Dendritic cell treated with granulocyte-macrophage colony-stimulating factor and Interleukin-4, amounts not matched to agents 40 ng/mL and 50 ng/mL, for 4 days (primary cell): ENCODE measurements around the gene AP4B1.

Experiments
- H3K27ac Mint-ChIP-seq: one replicate; pipeline ENCODE4 v1.8.0; 2022; ENCODE audit warnings: mild to moderate bottlenecking, mixed read lengths
- H3K27me3 Mint-ChIP-seq: one replicate; pipeline ENCODE4 v1.8.0; 2022; ENCODE audit warnings: mild to moderate bottlenecking, mixed read lengths
- H3K36me3 Mint-ChIP-seq: one replicate; pipeline ENCODE4 v1.8.0; 2022; ENCODE audit warnings: low read depth, mixed read lengths
- H3K4me1 Mint-ChIP-seq: one replicate; pipeline ENCODE4 v1.8.0; 2022; ENCODE audit warnings: low read depth, mixed read lengths
- H3K4me3 Mint-ChIP-seq: one replicate; pipeline ENCODE4 v1.8.0; 2022; ENCODE audit warnings: mild to moderate bottlenecking, moderate library complexity, mixed read lengths
- H3K9me3 Mint-ChIP-seq: one replicate; pipeline ENCODE4 v1.8.0; 2022; ENCODE audit warnings: mixed read lengths
- intact Hi-C: fragments of 100-400 bp; cut with micrococcal nuclease; formaldehyde crosslinking; loops from one replicate; pipeline ENCODE4 v1.15.0; 2022

The AP4B1 gene

GRCh38 chr1:113895098-113895497 is 9.5 kb downstream of the AP4B1 start:
- Mint-ChIP-seq H3K4me3 (no peak overlapping the region), H3K27me3 (no peaks in the 10 kb centered on the region), H3K27ac (no peak overlapping the region), H3K36me3 (peaks cover 62% of the 10 kb centered on the region), H3K9me3 (no peaks in the 10 kb centered on the region), H3K4me1 (peaks cover 16% of the 10 kb centered on the region)
- intact Hi-C loops: no loop called here

- H3K9me3 Mint-ChIP-seq: no peaks in the 10 kb centered on the region
- H3K27me3 Mint-ChIP-seq: no peaks in the 10 kb centered on the region
- H3K4me1 Mint-ChIP-seq: peaks cover 6% of the 10 kb centered on the region
- peaks cover 44% of the 10 kb centered on the region for H3K36me3 Mint-ChIP-seq
- intact Hi-C loops: no loop called here
- H3K27ac Mint-ChIP-seq: no peak overlapping the region
- no peak overlapping the region for H3K4me3 Mint-ChIP-seq
These were observed 11.3 kb downstream of the AP4B1 start for GRCh38 chr1:113893267-113893666.

- peaks cover 11% of the 10 kb centered on the region for H3K4me1 Mint-ChIP-seq
- H3K4me3 Mint-ChIP-seq: no peak overlapping the region
- no peaks in the 10 kb centered on the region for H3K27me3 Mint-ChIP-seq
- H3K9me3 Mint-ChIP-seq: no peaks in the 10 kb centered on the region
- H3K36me3 Mint-ChIP-seq: peaks cover 28% of the 10 kb centered on the region
- intact Hi-C loops: no loop called here
- H3K27ac Mint-ChIP-seq: no peak overlapping the region
These were observed 12.9 kb downstream of the AP4B1 start for GRCh38 chr1:113891631-113892220.

- intact Hi-C loops: no loop called here
- Mint-ChIP-seq H3K4me3 (no peak overlapping the region), H3K36me3 (peaks cover 19% of the 10 kb centered on the region), H3K9me3 (no peaks in the 10 kb centered on the region), H3K4me1 (peaks cover 11% of the 10 kb centered on the region), H3K27me3 (no peaks in the 10 kb centered on the region), H3K27ac (no peak overlapping the region)
These were observed 13.8 kb downstream of the AP4B1 start for GRCh38 chr1:113890816-113891215.

GRCh38 chr1:113887402-113888175 is 17.0 kb downstream of the AP4B1 start, which contains the start of gene BCL2L15:
Gene BCL2L15, minus strand, starts transcription at chr1:113887581. Its CDS starts 206 bp downstream, at chr1:113887375.
- Mint-ChIP-seq H3K27me3 (no peaks in the 10 kb centered on the region), H3K4me3 (no peak within 1 kb of the TSS), H3K36me3 (no peaks in the 10 kb centered on the region), H3K4me1 (peaks cover 16% of the 10 kb centered on the region), H3K27ac (peak within 1 kb of the TSS; percentile 22), H3K9me3 (no peaks in the 10 kb centered on the region)
- intact Hi-C loops: no loop called here

GRCh38 chr1:113886417-113887401 is 17.9 kb downstream of the AP4B1 start:
- Mint-ChIP-seq H3K9me3 (no peaks in the 10 kb centered on the region), H3K36me3 (no peaks in the 10 kb centered on the region), H3K4me3 (no peak overlapping the region), H3K27ac (peak overlapping the region; percentile 22), H3K4me1 (peaks cover 16% of the 10 kb centered on the region), H3K27me3 (no peaks in the 10 kb centered on the region)
- intact Hi-C loops: no loop called here

GRCh38 chr1:113881661-113882060 is 22.9 kb downstream of the AP4B1 start:
- H3K36me3 Mint-ChIP-seq: no peaks in the 10 kb centered on the region
- H3K4me3 Mint-ChIP-seq: no peak overlapping the region
- H3K9me3 Mint-ChIP-seq: no peaks in the 10 kb centered on the region
- no peak overlapping the region for H3K27ac Mint-ChIP-seq
- intact Hi-C loops: no loop called here
- H3K27me3 Mint-ChIP-seq: no peaks in the 10 kb centered on the region
- H3K4me1 Mint-ChIP-seq: peaks cover 6% of the 10 kb centered on the region

GRCh38 chr1:113879739-113880038 is 24.9 kb downstream of the AP4B1 start:
- Mint-ChIP-seq H3K27me3 (no peaks in the 10 kb centered on the region), H3K9me3 (no peaks in the 10 kb centered on the region), H3K27ac (no peak overlapping the region), H3K4me3 (no peak overlapping the region), H3K4me1 (peaks cover 8% of the 10 kb centered on the region), H3K36me3 (no peaks in the 10 kb centered on the region)
- intact Hi-C loops: no loop called here

GRCh38 chr1:113876176-113876575 is 28.4 kb downstream of the AP4B1 start:
- Mint-ChIP-seq H3K4me3 (no peak overlapping the region), H3K36me3 (no peaks in the 10 kb centered on the region), H3K9me3 (no peaks in the 10 kb centered on the region), H3K27ac (no peak overlapping the region), H3K27me3 (no peaks in the 10 kb centered on the region), H3K4me1 (peaks cover 29% of the 10 kb centered on the region)
- intact Hi-C loops: no loop called here

GRCh38 chr1:113875714-113876113 is 28.9 kb downstream of the AP4B1 start:
- Mint-ChIP-seq H3K36me3 (no peaks in the 10 kb centered on the region), H3K9me3 (no peaks in the 10 kb centered on the region), H3K4me1 (peaks cover 34% of the 10 kb centered on the region), H3K4me3 (no peak overlapping the region), H3K27me3 (no peaks in the 10 kb centered on the region), H3K27ac (no peak overlapping the region)
- intact Hi-C loops: no loop called here

- H3K4me3 Mint-ChIP-seq: no peak overlapping the region
- peak overlapping the region; percentile 68 for H3K27ac Mint-ChIP-seq
- no peaks in the 10 kb centered on the region for H3K27me3 Mint-ChIP-seq
- intact Hi-C loops: no loop called here
- H3K36me3 Mint-ChIP-seq: no peaks in the 10 kb centered on the region
- peaks cover 36% of the 10 kb centered on the region for H3K4me1 Mint-ChIP-seq
- H3K9me3 Mint-ChIP-seq: no peaks in the 10 kb centered on the region
These were observed 30.4 kb downstream of the AP4B1 start for GRCh38 chr1:113874012-113874879.

GRCh38 chr1:113872219-113872935 is 32.2 kb downstream of the AP4B1 start:
- H3K36me3 Mint-ChIP-seq: no peaks in the 10 kb centered on the region
- intact Hi-C loops: loop anchor here (2.0 kb wide), 1 partner anchor 16 kb away; no protein-coding TSS in a partner anchor
- no peak overlapping the region for H3K4me3 Mint-ChIP-seq
- peak overlapping the region; percentile 79 for H3K27ac Mint-ChIP-seq
- no peaks in the 10 kb centered on the region for H3K27me3 Mint-ChIP-seq
- H3K4me1 Mint-ChIP-seq: peaks cover 47% of the 10 kb centered on the region
- H3K9me3 Mint-ChIP-seq: no peaks in the 10 kb centered on the region
